Mesendoderm (in vitro differentiated cells): ENCODE data around the gene DNAI2.
"Not testable (repeated sequence)": the region's sequence is repeated elsewhere in the genome, so short reads cannot be mapped to it uniquely, and the experiment has no call there.

Experiments used
- DNase-seq: peaks from one replicate; pipeline ENCODE4 v3.0.0; 2013
- H2AK5ac ChIP-seq: 2 replicates; pipeline ENCODE4 v1.6.1; 2013; ENCODE audit warnings: low read length, inconsistent platforms
- H2BK120ac ChIP-seq: 2 replicates; pipeline ENCODE4 v1.6.1; 2013; ENCODE audit warnings: low read depth, mild to moderate bottlenecking, low read length, moderate library complexity, mixed read lengths
- H2BK15ac ChIP-seq: replicated peaks from 2 replicates; pipeline ENCODE4 v1.6.1; 2013; ENCODE audit warnings: low read depth, mild to moderate bottlenecking, moderate library complexity
- H2BK5ac ChIP-seq: 2 replicates; pipeline ENCODE4 v1.6.1; 2013; ENCODE audit warnings: low read length, inconsistent platforms
- H3K18ac ChIP-seq: 2 replicates; pipeline ENCODE4 v1.6.1; 2013; ENCODE audit warnings: mild to moderate bottlenecking, low read length, mixed read lengths
- H3K23ac ChIP-seq: one replicate; pipeline ENCODE4 v1.6.1; 2013; ENCODE audit warnings: low read length
- H3K27ac ChIP-seq: 2 replicates; pipeline ENCODE4 v1.5.1; 2013; ENCODE audit warnings: low read depth, mild to moderate bottlenecking, inconsistent platforms, low read length, moderate library complexity
- H3K27me3 ChIP-seq: 2 replicates; pipeline ENCODE4 v1.6.1; 2013; ENCODE audit warnings: low read length, control low read depth, mild to moderate bottlenecking, inconsistent platforms; ENCODE audit not compliant: insufficient read depth, poor library complexity
- H3K36me3 ChIP-seq: 2 replicates; pipeline ENCODE4 v1.6.1; 2013; ENCODE audit warnings: low read length, inconsistent platforms; ENCODE audit not compliant: control insufficient read depth, insufficient read depth
- H3K4ac ChIP-seq: one replicate; pipeline ENCODE4 v1.6.1; 2013; ENCODE audit warnings: low read depth, mild to moderate bottlenecking, low read length, moderate library complexity
- H3K4me1 ChIP-seq: 2 replicates; pipeline ENCODE4 v1.6.1; 2013; ENCODE audit warnings: low read depth, low read length, inconsistent platforms; ENCODE audit not compliant: control insufficient read depth
- H3K4me2 ChIP-seq: 2 replicates; pipeline ENCODE4 v1.6.1; 2013; ENCODE audit warnings: low read length
- H3K4me3 ChIP-seq: 2 replicates; pipeline ENCODE4 v1.5.1; 2013; ENCODE audit warnings: mild to moderate bottlenecking, low read length
- H3K56ac ChIP-seq: one replicate; pipeline ENCODE4 v1.6.1; 2013; ENCODE audit warnings: low read length
- H3K79me1 ChIP-seq: 2 replicates; pipeline ENCODE4 v1.6.1; 2013; ENCODE audit warnings: low read length, inconsistent platforms
- H3K79me2 ChIP-seq: 2 replicates; pipeline ENCODE4 v1.6.1; 2013; ENCODE audit warnings: mild to moderate bottlenecking, low read length; ENCODE audit not compliant: control insufficient read depth, insufficient read depth
- H3K9ac ChIP-seq: 2 replicates; pipeline ENCODE4 v1.6.1; 2013; ENCODE audit warnings: low read length, inconsistent platforms
- H4K5ac ChIP-seq: one replicate; pipeline ENCODE4 v1.6.1; 2013; ENCODE audit warnings: low read length
- H4K8ac ChIP-seq: one replicate; pipeline ENCODE4 v1.6.1; 2013; ENCODE audit warnings: low read depth, mild to moderate bottlenecking, control low read depth, low read length, moderate library complexity
- WGBS: extraction: QIAGEN DNeasy Blood & Tissue Kit; methylation state at CpG from one replicate; pipeline ENCODE4 v1.1.7; 2013; ENCODE audit warnings: low lambda C conversion rate, missing lambda C conversion rate; ENCODE audit not compliant: insufficient coverage; ENCODE audit errors: extremely low coverage; 5-methylcytosine and 5-hydroxymethylcytosine counted together

DNAI2 gene

GRCh38 chr17:74257311-74257710 is 16.7 kb upstream of the DNAI2 start:
- WGBS = no CpG with 5 or more reads among the region's 10 CpGs

GRCh38 chr17:74259667-74260524 is 14.1 kb upstream of the DNAI2 start:
- Histone ChIP-seq H3K27me3 (no peaks in the 10 kb centered on the region), H3K9ac (no peak overlapping the region), H3K4me1 (peaks cover 7% of the 10 kb centered on the region), H3K79me2 (no peaks in the 10 kb centered on the region), H4K8ac (no peak overlapping the region), H2BK120ac (no peak overlapping the region), H3K36me3 (no peaks in the 10 kb centered on the region), H3K4me3 (no peak overlapping the region), H2BK15ac (no peak overlapping the region), H2AK5ac (no peak overlapping the region), H3K27ac (no peak overlapping the region), H3K79me1 (no peaks in the 10 kb centered on the region), H3K18ac (no peak overlapping the region), H3K4ac (no peak overlapping the region), H3K56ac (peak overlapping the region; percentile 71), H3K4me2 (no peak overlapping the region), H3K23ac (no peak overlapping the region), H4K5ac (no peak overlapping the region), H2BK5ac (no peak overlapping the region)
- no CpG with 5 or more reads among the region's 21 CpGs for WGBS
- DNase-seq = peak; percentile 37

More at GRCh38 chr17:74257311-74257710, 16.7 kb upstream of the DNAI2 start:
- H3K18ac ChIP-seq = no peak overlapping the region
- H3K4me2 ChIP-seq = no peak overlapping the region
- H2BK5ac ChIP-seq = no peak overlapping the region
- no peaks in the 10 kb centered on the region for H3K79me1 ChIP-seq
- peaks cover 7% of the 10 kb centered on the region for H3K4me1 ChIP-seq
- H2BK15ac ChIP-seq = no peak overlapping the region
- H3K23ac ChIP-seq = no peak overlapping the region
- H2BK120ac ChIP-seq = no peak overlapping the region
- H3K4ac ChIP-seq = no peak overlapping the region
- H3K79me2 ChIP-seq = no peaks in the 10 kb centered on the region
- no peak overlapping the region for H3K9ac ChIP-seq
- no peak overlapping the region for H3K4me3 ChIP-seq
- no peak overlapping the region for H3K27ac ChIP-seq
- no peak for DNase-seq
- no peaks in the 10 kb centered on the region for H3K36me3 ChIP-seq
- no peaks in the 10 kb centered on the region for H3K27me3 ChIP-seq
- H2AK5ac ChIP-seq = no peak overlapping the region
- H4K8ac ChIP-seq = no peak overlapping the region
- H3K56ac ChIP-seq = no peak overlapping the region
- H4K5ac ChIP-seq = no peak overlapping the region

GRCh38 chr17:74260525-74260850 is 13.5 kb upstream of the DNAI2 start:
- Histone ChIP-seq H2BK120ac (no peak overlapping the region), H3K18ac (no peak overlapping the region), H3K4me2 (no peak overlapping the region), H4K8ac (no peak overlapping the region), H2BK5ac (no peak overlapping the region), H3K27me3 (no peaks in the 10 kb centered on the region), H3K79me2 (no peaks in the 10 kb centered on the region), H4K5ac (no peak overlapping the region), H3K4me3 (no peak overlapping the region), H2BK15ac (no peak overlapping the region), H3K36me3 (no peaks in the 10 kb centered on the region), H3K9ac (no peak overlapping the region), H3K4ac (no peak overlapping the region), H3K27ac (no peak overlapping the region), H3K56ac (peak overlapping the region; percentile 71), H2AK5ac (no peak overlapping the region), H3K79me1 (no peaks in the 10 kb centered on the region), H3K4me1 (peaks cover 7% of the 10 kb centered on the region), H3K23ac (no peak overlapping the region)
- peak; percentile 91 for DNase-seq
- WGBS = no CpG with 5 or more reads among the region's 6 CpGs

GRCh38 chr17:74262601-74263000 is 11.4 kb upstream of the DNAI2 start:
- Histone ChIP-seq H3K9ac (no peak overlapping the region), H3K4me1 (peaks cover 7% of the 10 kb centered on the region), H3K4ac (no peak overlapping the region), H3K79me2 (no peaks in the 10 kb centered on the region), H3K27me3 (no peaks in the 10 kb centered on the region), H4K8ac (no peak overlapping the region), H2BK5ac (no peak overlapping the region), H3K18ac (no peak overlapping the region), H2AK5ac (no peak overlapping the region), H3K56ac (no peak overlapping the region), H3K36me3 (no peaks in the 10 kb centered on the region), H2BK15ac (no peak overlapping the region), H3K23ac (no peak overlapping the region), H3K79me1 (no peaks in the 10 kb centered on the region), H2BK120ac (no peak overlapping the region), H4K5ac (no peak overlapping the region), H3K4me3 (no peak overlapping the region), H3K27ac (no peak overlapping the region), H3K4me2 (no peak overlapping the region)
- DNase-seq = no peak
- no CpG with 5 or more reads among the region's 7 CpGs for WGBS

- H3K79me1 ChIP-seq, H3K56ac ChIP-seq, H3K4ac ChIP-seq, DNase-seq, H3K18ac ChIP-seq, H4K5ac ChIP-seq, H4K8ac ChIP-seq, H3K27ac ChIP-seq, H3K9ac ChIP-seq, H2AK5ac ChIP-seq, H2BK5ac ChIP-seq, H3K4me2 ChIP-seq, H3K4me1 ChIP-seq, H3K23ac ChIP-seq, H2BK120ac ChIP-seq, H3K79me2 ChIP-seq, H3K27me3 ChIP-seq, H2BK15ac ChIP-seq, H3K4me3 ChIP-seq, H3K36me3 ChIP-seq: not testable (repeated sequence)
- no CpG with 5 or more reads among the region's 4 CpGs for WGBS
Measured at GRCh38 chr17:74267054-74267453, 7.0 kb upstream of the DNAI2 start.

- H3K27me3 ChIP-seq = no peaks in the 10 kb centered on the region
- H3K9ac ChIP-seq = no peak overlapping the region
- H3K79me1 ChIP-seq = no peaks in the 10 kb centered on the region
- no CpG with 5 or more reads among the region's 7 CpGs for WGBS
- H2AK5ac ChIP-seq = no peak overlapping the region
- H3K4me3 ChIP-seq = no peak overlapping the region
- no peak overlapping the region for H4K8ac ChIP-seq
- H3K27ac ChIP-seq = no peak overlapping the region
- no peak overlapping the region for H3K4me2 ChIP-seq
- no peak for DNase-seq
- no peak overlapping the region for H2BK120ac ChIP-seq
- no peak overlapping the region for H3K18ac ChIP-seq
- H3K79me2 ChIP-seq = no peaks in the 10 kb centered on the region
- no peak overlapping the region for H2BK5ac ChIP-seq
- no peaks in the 10 kb centered on the region for H3K36me3 ChIP-seq
- no peak overlapping the region for H3K23ac ChIP-seq
- no peak overlapping the region for H2BK15ac ChIP-seq
- no peak overlapping the region for H4K5ac ChIP-seq
- no peak overlapping the region for H3K56ac ChIP-seq
- no peak overlapping the region for H3K4ac ChIP-seq
- no peaks in the 10 kb centered on the region for H3K4me1 ChIP-seq
Measured at GRCh38 chr17:74267579-74267978, 6.5 kb upstream of the DNAI2 start.
